Panc1 (cell line): Measurements from ENCODE around the gene NTRK3. TPM values are rescaled to one million over a fixed set of nuclear protein-coding genes. Genes with fewer than 3 reads are reported as not detected.

ENCODE experiments used
- ATAC-seq: fragments of 200-7000 bp; cut with Tn5 transposase; 2 replicates; pipeline ENCODE4 v1.9.1; 2020; ENCODE audit warnings: mild to moderate bottlenecking, moderate library complexity
- BruUV-seq: library from RNA; stranded (reverse); fragments of 400-500 nt; replicated peaks from 2 replicates; lab custom pipeline; 2021; lab: Mats Ljungman, UMichigan
- CTCF ChIA-PET: fragments of 300-600 bp; sonication (Branson Sonifier 250); formaldehyde crosslinking; loops from one replicate; lab custom pipeline; 2022; ENCODE audit warnings: antibody characterized with exemption; lab: Charles Lee
- POLR2A ChIA-PET: fragments of 300-600 bp; sonication (Branson Sonifier 250); formaldehyde crosslinking; loops from one replicate; lab custom pipeline; 2022; ENCODE audit warnings: antibody characterized with exemption; lab: Charles Lee
- DNase-seq: peaks from one replicate; pipeline ENCODE4 v3.0.0-alpha.2; 2010; ENCODE audit warnings: low read depth, low spot score
- H3K27ac ChIP-seq: 2 replicates; pipeline ENCODE4 v1.5.1; 2011; ENCODE audit warnings: mild to moderate bottlenecking, low read length, inconsistent platforms
- H3K27me3 ChIP-seq: fragments of 200-500 bp; sonication (Bioruptor generic); 2 replicates; pipeline ENCODE4 v1.6.0; 2014; ENCODE audit warnings: low read length, inconsistent platforms; ENCODE audit not compliant: control insufficient read depth, insufficient read depth
- H3K36me3 ChIP-seq: fragments of 200-500 bp; sonication (Bioruptor generic); 2 replicates; pipeline ENCODE4 v1.5.1; 2014; ENCODE audit warnings: inconsistent platforms, mild to moderate bottlenecking, low read length, moderate library complexity; ENCODE audit not compliant: control insufficient read depth, insufficient read depth
- H3K4me1 ChIP-seq: 2 replicates; pipeline ENCODE4 v1.5.1; 2011; ENCODE audit warnings: inconsistent platforms, mild to moderate bottlenecking, low read length, moderate library complexity; ENCODE audit not compliant: control insufficient read depth, insufficient read depth
- H3K4me3 ChIP-seq, 2 experiments: 2 replicates each; pipeline ENCODE4 v1.5.1; 2011 to 2012; ENCODE audit warnings: low read depth in 2 of 2, low read length in 2 of 2, mild to moderate bottlenecking in 2 of 2, inconsistent platforms in 1 of 2, moderate library complexity in 1 of 2
- H3K9me3 ChIP-seq: fragments of 200-500 bp; sonication (Bioruptor generic); 2 replicates; pipeline ENCODE4 v1.5.1; 2014; ENCODE audit warnings: low read depth, mild to moderate bottlenecking, inconsistent platforms, low read length, moderate library complexity; ENCODE audit not compliant: control insufficient read depth, insufficient read depth
- POLR2AphosphoS5 ChIP-seq: IDR thresholded peaks from 2 replicates; pipeline ENCODE4 v1.6.1; 2012; ENCODE audit warnings: mild to moderate bottlenecking, low read depth, low read length, moderate library complexity
- SIN3A ChIP-seq: IDR thresholded peaks from 2 replicates; pipeline ENCODE4 v1.6.1; 2012; ENCODE audit warnings: low read depth, mild to moderate bottlenecking, low read length, moderate library complexity, borderline replicate concordance; ENCODE audit not compliant: insufficient read depth
- TCF7L2 ChIP-seq: IDR thresholded peaks from 2 replicates; pipeline ENCODE4 v1.6.1; 2011; ENCODE audit warnings: mild to moderate bottlenecking, low read depth, low read length, inconsistent platforms
- in situ Hi-C: cut with HindIII; loops from 2 replicates; pipeline ENCODE4 v1.10.0; 2016; ENCODE audit warnings: low sequenced_read_pairs, low pct_unique_long_range_greater_than_20kb
- intact Hi-C: fragments of 100-400 bp; cut with micrococcal nuclease; formaldehyde crosslinking; loops from one replicate; pipeline ENCODE4 v1.10.0; 2022; ENCODE audit not compliant: unreplicated experiment
- total RNA-seq: library from RNA; stranded (reverse); gene quantifications from one replicate; pipeline ENCODE4 v1.2.1, GENCODE V29; 2021; ENCODE audit not compliant: unreplicated experiment
- TF ChIP-seq, protein P1 (sequence below), 2 experiments: IDR thresholded peaks; 2 replicates each; pipeline ENCODE4 v1.6.1; 2011 to 2012; ENCODE audit warnings: low read depth in 2 of 2, control low read depth in 1 of 2, low read length in 1 of 2, mild to moderate bottlenecking in 1 of 2, moderate library complexity in 1 of 2; ENCODE audit not compliant: insufficient read depth in 1 of 2
- TF ChIP-seq, protein P2 (sequence below): fragments of 450-650 bp; IDR thresholded peaks from 2 replicates; pipeline ENCODE4 v1.5.1; 2017; ENCODE audit warnings: mild to moderate bottlenecking

Gene NTRK3
- total RNA-seq, 1 experiment from 2014 or later: not detected

DNA sequence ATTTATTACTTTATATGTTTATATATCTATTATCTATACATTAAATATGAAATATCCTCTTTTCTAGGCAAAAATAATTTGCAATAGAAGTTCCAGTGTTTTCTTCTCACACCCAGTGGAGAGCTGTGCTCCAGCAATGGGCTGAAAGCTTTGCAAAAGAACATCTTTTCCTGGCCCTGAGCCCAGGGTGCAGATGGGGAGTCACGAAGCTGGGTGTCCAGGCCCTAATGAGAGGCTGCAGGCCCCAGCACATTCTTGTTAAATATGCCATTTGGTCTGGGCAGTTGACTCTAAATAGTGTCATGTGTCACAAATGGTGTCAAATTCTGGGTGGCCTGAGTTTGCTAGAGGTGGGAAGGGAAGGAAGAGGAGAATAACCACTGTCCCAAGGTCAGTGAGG is 5.7 kb downstream of the NTRK3 start:
- TF ChIP-seq SIN3A (no peak), POLR2AphosphoS5 (no peak), TCF7L2 (no peak)
- TF ChIP-seq, protein P1, sequence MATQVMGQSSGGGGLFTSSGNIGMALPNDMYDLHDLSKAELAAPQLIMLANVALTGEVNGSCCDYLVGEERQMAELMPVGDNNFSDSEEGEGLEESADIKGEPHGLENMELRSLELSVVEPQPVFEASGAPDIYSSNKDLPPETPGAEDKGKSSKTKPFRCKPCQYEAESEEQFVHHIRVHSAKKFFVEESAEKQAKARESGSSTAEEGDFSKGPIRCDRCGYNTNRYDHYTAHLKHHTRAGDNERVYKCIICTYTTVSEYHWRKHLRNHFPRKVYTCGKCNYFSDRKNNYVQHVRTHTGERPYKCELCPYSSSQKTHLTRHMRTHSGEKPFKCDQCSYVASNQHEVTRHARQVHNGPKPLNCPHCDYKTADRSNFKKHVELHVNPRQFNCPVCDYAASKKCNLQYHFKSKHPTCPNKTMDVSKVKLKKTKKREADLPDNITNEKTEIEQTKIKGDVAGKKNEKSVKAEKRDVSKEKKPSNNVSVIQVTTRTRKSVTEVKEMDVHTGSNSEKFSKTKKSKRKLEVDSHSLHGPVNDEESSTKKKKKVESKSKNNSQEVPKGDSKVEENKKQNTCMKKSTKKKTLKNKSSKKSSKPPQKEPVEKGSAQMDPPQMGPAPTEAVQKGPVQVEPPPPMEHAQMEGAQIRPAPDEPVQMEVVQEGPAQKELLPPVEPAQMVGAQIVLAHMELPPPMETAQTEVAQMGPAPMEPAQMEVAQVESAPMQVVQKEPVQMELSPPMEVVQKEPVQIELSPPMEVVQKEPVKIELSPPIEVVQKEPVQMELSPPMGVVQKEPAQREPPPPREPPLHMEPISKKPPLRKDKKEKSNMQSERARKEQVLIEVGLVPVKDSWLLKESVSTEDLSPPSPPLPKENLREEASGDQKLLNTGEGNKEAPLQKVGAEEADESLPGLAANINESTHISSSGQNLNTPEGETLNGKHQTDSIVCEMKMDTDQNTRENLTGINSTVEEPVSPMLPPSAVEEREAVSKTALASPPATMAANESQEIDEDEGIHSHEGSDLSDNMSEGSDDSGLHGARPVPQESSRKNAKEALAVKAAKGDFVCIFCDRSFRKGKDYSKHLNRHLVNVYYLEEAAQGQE (IDR thresholded peaks at IDR 0.05; ENCODE audit: insufficient read depth in 1 of 2, low read depth in 2 of 2, low read length in 1 of 2): no peak
- TF ChIP-seq, protein P2, sequence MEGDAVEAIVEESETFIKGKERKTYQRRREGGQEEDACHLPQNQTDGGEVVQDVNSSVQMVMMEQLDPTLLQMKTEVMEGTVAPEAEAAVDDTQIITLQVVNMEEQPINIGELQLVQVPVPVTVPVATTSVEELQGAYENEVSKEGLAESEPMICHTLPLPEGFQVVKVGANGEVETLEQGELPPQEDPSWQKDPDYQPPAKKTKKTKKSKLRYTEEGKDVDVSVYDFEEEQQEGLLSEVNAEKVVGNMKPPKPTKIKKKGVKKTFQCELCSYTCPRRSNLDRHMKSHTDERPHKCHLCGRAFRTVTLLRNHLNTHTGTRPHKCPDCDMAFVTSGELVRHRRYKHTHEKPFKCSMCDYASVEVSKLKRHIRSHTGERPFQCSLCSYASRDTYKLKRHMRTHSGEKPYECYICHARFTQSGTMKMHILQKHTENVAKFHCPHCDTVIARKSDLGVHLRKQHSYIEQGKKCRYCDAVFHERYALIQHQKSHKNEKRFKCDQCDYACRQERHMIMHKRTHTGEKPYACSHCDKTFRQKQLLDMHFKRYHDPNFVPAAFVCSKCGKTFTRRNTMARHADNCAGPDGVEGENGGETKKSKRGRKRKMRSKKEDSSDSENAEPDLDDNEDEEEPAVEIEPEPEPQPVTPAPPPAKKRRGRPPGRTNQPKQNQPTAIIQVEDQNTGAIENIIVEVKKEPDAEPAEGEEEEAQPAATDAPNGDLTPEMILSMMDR: no peak
- H3K27ac ChIP-seq: no peak overlapping the region
- no TSS peak for BruUV-seq
- no peaks in the 10 kb centered on the region for H3K9me3 ChIP-seq
- no peak for DNase-seq
- no peaks in the 10 kb centered on the region for H3K4me1 ChIP-seq
- H3K4me3 ChIP-seq: no peak overlapping the region
- ATAC-seq: no peak
- peaks cover 7% of the 10 kb centered on the region; the same call in 1 of the 2 replicates for H3K27me3 ChIP-seq
- in situ Hi-C loops (no loop called here), intact Hi-C loops (no loop called here)
- ChIA-PET CTCF (no interaction called here), POLR2A (no interaction called here)
- no peaks in the 10 kb centered on the region for H3K36me3 ChIP-seq

DNA sequence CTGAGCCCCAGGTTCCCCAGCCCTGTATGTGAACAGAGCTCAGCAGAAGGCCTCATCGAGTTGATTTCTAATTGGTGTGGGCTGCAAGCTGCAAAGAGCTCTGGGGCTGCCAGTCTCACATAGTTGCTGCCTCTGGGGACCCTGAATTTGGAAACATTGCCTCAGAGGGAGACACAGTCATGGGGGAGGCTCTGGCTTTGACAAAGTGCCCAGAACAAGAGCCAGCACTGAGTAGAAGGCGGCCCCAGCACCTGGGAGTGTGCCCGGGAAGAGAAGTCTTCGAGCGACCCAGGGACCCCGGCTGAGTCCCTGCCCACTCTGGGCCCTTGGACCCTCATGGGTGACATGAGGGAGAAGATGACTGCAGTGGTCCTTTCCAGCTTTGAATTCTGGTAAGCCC is 7.3 kb downstream of the NTRK3 start:
- no peak overlapping the region for H3K27ac ChIP-seq
- H3K36me3 ChIP-seq: no peaks in the 10 kb centered on the region
- intact Hi-C loops: loop anchor here (10.0 kb wide), 2 partner anchors 1334 to 1624 kb away; no protein-coding TSS in a partner anchor
- ChIA-PET CTCF (no interaction called here), POLR2A (no interaction called here)
- no peak overlapping the region for H3K4me3 ChIP-seq
- H3K4me1 ChIP-seq: no peaks in the 10 kb centered on the region
- no TSS peak for BruUV-seq
- DNase-seq: no peak
- in situ Hi-C loops: no loop called here
- no peaks in the 10 kb centered on the region for H3K9me3 ChIP-seq
- peaks cover 5% of the 10 kb centered on the region; the same call in 1 of the 2 replicates for H3K27me3 ChIP-seq
- TF ChIP-seq, protein P2: no peak
- TF ChIP-seq SIN3A (no peak), POLR2AphosphoS5 (no peak), TCF7L2 (no peak)
- TF ChIP-seq, protein P1 (IDR thresholded peaks at IDR 0.05; ENCODE audit: insufficient read depth in 1 of 2, low read depth in 2 of 2, low read length in 1 of 2): no peak
- no peak for ATAC-seq
